Aorta (tissue), 5 donors: ENCODE measurements around the gene CHADL. TPM values are rescaled to one million over a fixed set of nuclear protein-coding genes. Genes with fewer than 3 reads are reported as not detected.
A peak's percentile ranks its signal among the peaks of the same experiment; 100 is the strongest.

Source experiments
- ATAC-seq: fragments of 200-7000 bp; cut with Tn5 transposase; one replicate; pipeline ENCODE4 v1.9.1; 2022; ENCODE audit warnings: moderate library complexity; ENCODE audit not compliant: low FRiP score
- DNase-seq, 2 donors: peaks; one replicate each; pipeline ENCODE4 v3.0.0-alpha.2; 2020
- H3K27ac ChIP-seq, 2 donors: one replicate each; pipeline ENCODE4 v1.5.1; 2013; ENCODE audit warnings: low read length in 2 of 2, mild to moderate bottlenecking in 2 of 2, moderate library complexity in 2 of 2, control low read depth in 1 of 2, inconsistent platforms in 1 of 2, low read depth in 1 of 2
- H3K27me3 ChIP-seq, 2 donors: one replicate each; pipeline ENCODE4 v1.6.1; 2013; ENCODE audit warnings: control low read depth in 1 of 2, low read length in 1 of 2, mild to moderate bottlenecking in 1 of 2, moderate library complexity in 1 of 2; ENCODE audit not compliant: insufficient read depth in 2 of 2, control insufficient read depth in 1 of 2
- H3K36me3 ChIP-seq, 2 donors: one replicate each; pipeline ENCODE4 v1.6.1; 2013; ENCODE audit warnings: control low read depth in 1 of 2, low read length in 1 of 2, mild to moderate bottlenecking in 1 of 2; ENCODE audit not compliant: insufficient read depth in 2 of 2, control insufficient read depth in 1 of 2
- H3K4me1 ChIP-seq, 2 donors: one replicate each; pipeline ENCODE4 v1.6.1; 2013; ENCODE audit warnings: low read length in 2 of 2, control low read depth in 1 of 2, mild to moderate bottlenecking in 1 of 2, moderate library complexity in 1 of 2; ENCODE audit not compliant: insufficient read depth in 2 of 2, control insufficient read depth in 1 of 2
- H3K4me3 ChIP-seq, 2 donors: one replicate each; pipeline ENCODE4 v1.5.1; 2013; ENCODE audit warnings: low read length in 2 of 2, control low read depth in 1 of 2, mild to moderate bottlenecking in 1 of 2
- H3K9me3 ChIP-seq: one replicate; pipeline ENCODE4 v1.6.1; 2013; ENCODE audit warnings: mild to moderate bottlenecking, low read length; ENCODE audit not compliant: control insufficient read depth
- WGBS, 2 donors: extraction: QIAGEN DNeasy Blood & Tissue Kit; methylation state at CpG; one replicate each; pipeline ENCODE4 v1.1.7; 2013; 5-methylcytosine and 5-hydroxymethylcytosine counted together
- intact Hi-C, 2 donors: fragments of 100-400 bp; cut with DNase I; formaldehyde crosslinking; loops; one replicate each; pipeline versions ENCODE4 v1.14.2 to v1.15.0; 2022
- polyA plus RNA-seq, 2 donors: library from polyadenylated mRNA; stranded (reverse); fragments of 200-250 nt; gene quantifications; one replicate each; pipeline ENCODE4 v1.2.3, GENCODE V29; 2013
- total RNA-seq, 2 donors: library from RNA; stranded (reverse); fragmentation: NEBNext Ultra II Directional; extraction: Animal tissue kit (Norgen Biotek cat#: 25700); gene quantifications; one replicate each; pipeline ENCODE4 v1.2.1, GENCODE V29; 2021
- donor health status: healthy with polysubstance abuse.
- donor health status: Bipolar disorder and iron deficiency.
- donor health status: DM: no; HTN: no; CAD: no.
- donor health status: DM: no; HTN: no; CAD: no.
- donor health status: DM: yes; HTN: yes; CAD: no.

CHADL gene
- total and polyA plus RNA-seq, 4 donors = 1.2 to 7.0 (median 2.7) TPM; not detected in 1

GRCh38 chr22:41239443-41240128, 1.1 kb downstream of the CHADL start:
- 82% methylated on average over 16 of the region's 16 CpGs for WGBS, 2 donors
- intact Hi-C loops = loop anchor here in 1 of 2 donors (10.0 kb wide), 1 partner anchor 315 kb away; no protein-coding TSS in a partner anchor
- Histone ChIP-seq H3K9me3 (no peaks in the 10 kb centered on the region), H3K27ac (no peak overlapping the region), H3K4me1 (no peaks in the 10 kb centered on the region), H3K4me3 (no peak overlapping the region), H3K36me3 (no peaks in the 10 kb centered on the region), H3K27me3 (no peaks in the 10 kb centered on the region)
- ATAC-seq (no peak), DNase-seq (no peak)

DNA sequence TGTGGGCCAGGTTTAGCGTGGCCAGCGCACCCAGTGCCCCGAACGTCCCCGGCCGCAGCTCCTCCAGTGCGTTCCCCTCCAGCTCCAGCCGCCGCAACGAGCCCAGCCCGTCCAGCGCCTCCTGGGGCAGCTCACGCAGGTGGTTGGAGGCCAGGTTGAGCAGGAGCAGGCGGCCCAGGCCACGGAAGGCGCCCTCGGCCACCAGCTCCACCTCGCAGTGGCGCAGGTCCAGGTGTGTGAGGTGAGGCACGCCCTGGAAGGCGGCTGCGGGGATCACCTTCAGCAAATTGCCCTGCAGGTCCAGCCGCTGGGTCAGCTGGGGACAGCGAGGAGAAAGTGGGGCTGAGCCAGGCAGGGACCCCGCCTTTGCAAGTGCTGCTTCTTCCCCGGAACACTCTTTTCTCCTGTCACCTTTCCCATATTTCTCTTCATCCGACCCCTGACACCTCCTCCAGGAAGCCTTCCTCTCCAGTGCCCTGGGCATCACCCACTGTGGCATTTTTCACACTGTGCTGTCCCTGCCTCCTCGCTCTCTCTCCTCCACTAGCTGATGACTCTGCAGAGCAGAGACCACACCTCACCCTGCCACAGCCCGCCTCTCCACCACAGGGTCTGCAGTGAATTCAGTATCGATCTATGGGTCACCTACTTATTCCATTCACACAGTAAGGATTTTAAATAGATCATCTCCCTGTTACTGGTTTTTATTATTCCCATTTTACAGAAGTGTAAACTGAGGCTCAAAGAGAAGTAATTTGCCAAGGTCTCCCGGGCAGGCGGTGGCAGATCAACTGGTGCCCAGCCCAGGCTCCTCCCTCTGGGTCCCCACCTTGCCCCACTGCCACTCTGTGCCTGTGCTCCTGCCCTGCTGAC, 1.9 kb downstream of the CHADL start:
- Histone ChIP-seq H3K4me1 (no peaks in the 10 kb centered on the region), H3K27me3 (no peaks in the 10 kb centered on the region), H3K36me3 (no peaks in the 10 kb centered on the region), H3K9me3 (no peaks in the 10 kb centered on the region), H3K4me3 (no peak overlapping the region), H3K27ac (no peak overlapping the region)
- DNase-seq (no peak), ATAC-seq (no peak)
- intact Hi-C loops = loop anchor here in 1 of 2 donors (10.0 kb wide), 1 partner anchor 314 kb away; no protein-coding TSS in a partner anchor
- whole genome bisulfite sequencing, 2 donors = 91 to 93% methylated on average over 23 to 32 of the region's 32 CpGs

DNA sequence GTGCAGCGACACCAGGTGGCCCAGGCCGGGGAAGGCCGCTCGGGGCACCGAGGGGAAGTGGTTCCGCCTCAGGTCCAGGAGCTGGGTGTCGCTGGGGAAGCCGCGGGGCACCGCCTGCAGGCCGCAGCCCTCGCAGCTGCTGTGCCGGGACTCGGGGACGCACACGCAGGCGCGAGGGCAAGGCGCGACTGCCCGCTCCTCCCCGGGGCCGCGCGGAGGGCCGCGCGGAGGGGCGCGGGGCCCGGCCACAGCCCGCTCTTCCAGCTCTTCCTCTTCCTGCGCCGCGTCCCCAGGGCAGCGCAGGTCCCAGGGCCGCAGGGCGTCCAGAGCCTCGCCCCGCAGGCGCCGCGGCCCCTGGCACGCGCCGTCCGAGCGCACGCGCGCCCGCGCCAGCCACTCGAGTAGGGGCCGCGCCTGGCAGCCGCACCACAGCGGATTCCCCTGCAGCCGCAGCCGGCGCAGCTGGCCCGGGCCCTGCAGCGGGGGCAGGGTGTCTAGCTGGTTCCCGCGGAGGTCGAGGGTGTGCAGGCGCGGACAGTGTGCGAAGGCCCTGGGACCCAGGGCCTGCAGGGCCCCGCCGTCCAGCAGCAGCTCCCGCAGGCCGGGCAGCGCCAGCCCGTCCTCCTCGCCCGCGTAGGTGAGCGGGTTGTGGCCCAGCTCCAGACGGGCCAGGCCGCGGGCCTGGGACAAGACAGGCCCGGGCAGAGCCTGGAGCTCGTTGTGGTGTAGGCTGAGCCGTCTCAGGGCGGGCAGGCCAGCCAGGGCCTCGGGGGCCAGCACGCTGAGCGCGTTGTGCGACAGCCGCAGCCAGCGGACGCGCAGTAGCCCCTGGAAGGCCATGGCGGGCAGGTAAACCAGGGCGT, 2.8 kb downstream of the CHADL start:
- H3K4me1 ChIP-seq = no peaks in the 10 kb centered on the region
- ATAC-seq = peak; percentile 57
- H3K4me3 ChIP-seq = peak overlapping the region; percentile 3 to 15
- no peaks in the 10 kb centered on the region for H3K36me3 ChIP-seq
- 10 to 24% methylated on average over 43 to 97 of the region's 97 CpGs for WGBS, 2 donors
- H3K9me3 ChIP-seq = no peaks in the 10 kb centered on the region
- H3K27me3 ChIP-seq = no peaks in the 10 kb centered on the region
- intact Hi-C loops = loop anchor here in 1 of 2 donors (10.0 kb wide), 1 partner anchor 313 kb away; no protein-coding TSS in a partner anchor
- H3K27ac ChIP-seq = no peak overlapping the region
- DNase-seq = peak; percentile 84 to 86

DNA sequence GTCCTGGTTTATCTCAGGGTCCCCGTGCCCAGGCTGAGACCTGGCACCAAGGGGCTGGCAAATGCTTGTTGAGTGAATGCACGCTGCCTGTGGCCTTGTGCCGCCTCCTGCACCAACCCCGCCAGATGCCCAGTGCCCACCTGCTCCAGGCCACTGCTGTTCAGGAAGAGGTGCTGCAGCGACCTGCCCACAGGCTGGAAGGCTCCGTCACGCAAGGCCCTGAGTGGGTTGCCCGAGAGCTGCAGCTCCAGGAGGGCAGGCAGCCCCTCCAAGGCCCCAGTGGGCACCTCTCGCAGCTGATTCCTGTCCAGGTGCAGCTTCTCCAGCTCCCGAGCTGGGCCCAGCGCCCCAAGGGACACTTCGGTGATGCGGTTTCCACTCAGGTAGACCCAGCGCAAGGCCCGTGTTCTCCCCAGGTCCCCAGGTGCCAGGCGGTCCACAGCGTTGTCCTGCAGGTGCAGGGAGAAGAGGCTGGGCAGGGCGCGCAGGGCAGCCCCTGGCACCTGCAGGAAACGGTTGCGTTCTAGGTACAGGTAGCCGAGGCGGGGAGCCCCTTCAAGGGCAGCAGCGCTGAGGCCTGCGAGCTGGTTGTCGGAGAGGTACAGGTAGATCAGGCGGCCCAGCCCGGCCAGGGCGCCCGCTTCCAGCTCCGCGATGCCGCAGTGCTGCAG, 3.6 kb downstream of the CHADL start:
- Histone ChIP-seq H3K27ac (no peak overlapping the region), H3K4me3 (peak overlapping the region; percentile 3 to 15), H3K9me3 (no peaks in the 10 kb centered on the region), H3K36me3 (no peaks in the 10 kb centered on the region), H3K27me3 (no peaks in the 10 kb centered on the region), H3K4me1 (no peaks in the 10 kb centered on the region)
- WGBS, 2 donors = 54 to 61% methylated on average over 30 to 33 of the region's 33 CpGs
- intact Hi-C loops = loop anchor here in 1 of 2 donors (10.0 kb wide), 1 partner anchor 312 kb away; no protein-coding TSS in a partner anchor
- ATAC-seq (peak; percentile 20), DNase-seq (no peak)

- no peak for ATAC-seq
- intact Hi-C loops = loop anchor here in 1 of 2 donors (10.0 kb wide), 1 partner anchor 310 kb away; no protein-coding TSS in a partner anchor
- no peaks in the 10 kb centered on the region for H3K27me3 ChIP-seq
- H3K9me3 ChIP-seq = no peaks in the 10 kb centered on the region
- WGBS, 2 donors = 87 to 88% methylated on average over 19 of the region's 19 CpGs
- no peak overlapping the region for H3K27ac ChIP-seq
- no peaks in the 10 kb centered on the region for H3K36me3 ChIP-seq
- H3K4me3 ChIP-seq = no peak overlapping the region
- DNase-seq = no peak
- H3K4me1 ChIP-seq = no peaks in the 10 kb centered on the region
Measured at GRCh38 chr22:41234815-41235695, 5.7 kb downstream of the CHADL start.

DNA sequence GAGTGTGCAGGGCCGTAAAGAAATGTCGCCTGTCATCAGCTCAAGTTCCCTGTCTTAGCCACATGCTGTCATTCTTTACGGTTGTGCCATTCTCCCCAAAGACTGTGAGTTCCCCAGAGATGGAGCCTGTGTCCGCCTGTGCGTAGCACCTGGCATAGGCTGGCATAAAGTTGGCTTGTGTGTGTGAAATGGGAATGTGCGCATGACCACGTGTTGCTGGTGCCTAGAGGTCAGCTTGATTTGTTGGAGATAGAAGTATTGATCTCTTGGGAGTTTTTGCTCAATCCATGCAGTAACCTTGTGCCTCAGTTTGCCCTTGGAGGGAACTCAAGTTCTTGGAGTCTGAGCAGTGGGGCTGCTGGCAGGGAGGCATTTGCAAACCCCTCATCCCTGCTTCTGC, 9.4 kb downstream of the CHADL start:
- no peaks in the 10 kb centered on the region for H3K4me1 ChIP-seq
- H3K27me3 ChIP-seq = no peaks in the 10 kb centered on the region
- DNase-seq (no peak), ATAC-seq (no peak)
- 81 to 83% methylated on average over 7 of the region's 7 CpGs for WGBS, 2 donors
- H3K9me3 ChIP-seq = no peaks in the 10 kb centered on the region
- intact Hi-C loops = loop anchor here in 1 of 2 donors (10.0 kb wide), 1 partner anchor 307 kb away; no protein-coding TSS in a partner anchor
- no peak overlapping the region for H3K4me3 ChIP-seq
- H3K36me3 ChIP-seq = no peaks in the 10 kb centered on the region
- H3K27ac ChIP-seq = no peak overlapping the region

DNA sequence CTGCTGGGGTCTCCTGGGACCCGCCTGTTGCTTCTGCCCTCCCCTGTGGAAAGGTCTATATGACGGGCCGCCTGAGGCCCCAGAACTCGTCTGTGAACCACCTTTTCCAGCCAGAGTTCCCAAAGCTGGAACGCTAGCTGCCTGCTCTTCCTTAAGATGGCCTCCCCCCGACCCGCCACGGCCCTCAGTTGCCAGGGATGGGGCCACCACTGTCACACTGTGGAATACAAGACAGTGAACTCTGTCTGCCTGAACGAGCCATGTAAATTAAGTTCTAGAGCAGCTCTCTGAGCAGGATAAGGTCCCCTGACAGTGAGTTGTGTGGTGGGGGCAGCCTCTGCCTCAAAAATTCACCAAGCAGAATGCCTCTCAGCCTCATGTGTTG, 10.3 kb downstream of the CHADL start:
- no peaks in the 10 kb centered on the region for H3K36me3 ChIP-seq
- no peak for ATAC-seq
- intact Hi-C loops = loop anchor here in 1 of 2 donors (10.0 kb wide), 1 partner anchor 306 kb away; no protein-coding TSS in a partner anchor

More for the DNA sequence above, 10.3 kb downstream of the CHADL start:
- H3K4me3 ChIP-seq = no peak overlapping the region
- H3K27me3 ChIP-seq = no peaks in the 10 kb centered on the region
- 87 to 91% methylated on average over 9 of the region's 9 CpGs for WGBS, 2 donors
- no peak overlapping the region for H3K27ac ChIP-seq
- DNase-seq = no peak
- H3K9me3 ChIP-seq = no peaks in the 10 kb centered on the region
- no peaks in the 10 kb centered on the region for H3K4me1 ChIP-seq
